HEK293 (cell line): ENCODE results near the gene C1QBP.
A peak's percentile ranks its signal among the peaks of the same experiment; 100 is the strongest.

Source experiments
- BCL11B ChIP-seq: fragments of 450-650 bp; formaldehyde crosslinking; IDR thresholded peaks from 2 replicates; pipeline ENCODE4 v1.5.1; 2016; ENCODE audit warnings: low read depth, missing biosample characterization, missing genetic modification characterization
- HIC1 ChIP-seq: fragments of 450-650 bp; formaldehyde crosslinking; IDR thresholded peaks from 2 replicates; pipeline ENCODE4 v1.5.1; 2016; ENCODE audit warnings: missing biosample characterization, missing genetic modification characterization
- INSM2 ChIP-seq: fragments of 450-650 bp; formaldehyde crosslinking; IDR thresholded peaks from 2 replicates; pipeline ENCODE4 v1.5.1; 2016; ENCODE audit warnings: missing biosample characterization, missing genetic modification characterization
- PBX3 ChIP-seq: sonication (generic); formaldehyde crosslinking; IDR thresholded peaks from 2 replicates; pipeline ENCODE4 v1.8.1; 2022; ENCODE audit warnings: mild to moderate bottlenecking, moderate library complexity, missing genetic modification reagents
- PRDM10 ChIP-seq: fragments of 450-650 bp; formaldehyde crosslinking; IDR thresholded peaks from 2 replicates; pipeline ENCODE4 v1.5.1; 2016; ENCODE audit warnings: missing biosample characterization, missing genetic modification characterization
- TCF7L2 ChIP-seq: IDR thresholded peaks from 2 replicates; pipeline ENCODE4 v1.6.1; 2011; ENCODE audit warnings: low read depth, mild to moderate bottlenecking, inconsistent platforms, low read length, moderate library complexity, borderline replicate concordance
- YY2 ChIP-seq: fragments of 450-650 bp; formaldehyde crosslinking; IDR thresholded peaks from 2 replicates; pipeline ENCODE4 v1.5.1; 2016; ENCODE audit warnings: missing biosample characterization, missing genetic modification characterization
- ZBTB11 ChIP-seq: fragments of 450-650 bp; formaldehyde crosslinking; conservative IDR thresholded peaks from 2 replicates; pipeline ENCODE4 v1.5.1; 2016; ENCODE audit warnings: low read depth, missing biosample characterization, missing genetic modification characterization
- ZNF311 ChIP-seq: fragments of 450-650 bp; formaldehyde crosslinking; IDR thresholded peaks from 2 replicates; pipeline ENCODE4 v1.5.1; 2017; ENCODE audit warnings: missing biosample characterization, missing genetic modification characterization, borderline replicate concordance
- ZNF433 ChIP-seq: fragments of 450-650 bp; formaldehyde crosslinking; IDR thresholded peaks from 2 replicates; pipeline ENCODE4 v1.5.1; 2016; ENCODE audit warnings: missing biosample characterization, missing genetic modification characterization, low read depth
- ZNF514 ChIP-seq: fragments of 450-650 bp; formaldehyde crosslinking; IDR thresholded peaks from 2 replicates; pipeline ENCODE4 v1.5.1; 2016; ENCODE audit warnings: missing biosample characterization, missing genetic modification characterization
- ZNF600 ChIP-seq: fragments of 450-650 bp; formaldehyde crosslinking; IDR thresholded peaks from 2 replicates; pipeline ENCODE4 v1.5.1; 2016; ENCODE audit warnings: missing biosample characterization, missing genetic modification characterization
- ZNF639 ChIP-seq: fragments of 450-650 bp; formaldehyde crosslinking; IDR thresholded peaks from 2 replicates; pipeline ENCODE4 v1.5.1; 2016; ENCODE audit warnings: missing biosample characterization, missing genetic modification characterization
- ZNF777 ChIP-seq: fragments of 450-650 bp; formaldehyde crosslinking; IDR thresholded peaks from 2 replicates; pipeline ENCODE4 v1.5.1; 2017; ENCODE audit warnings: missing biosample characterization, missing genetic modification characterization, borderline replicate concordance
- ZSCAN23 ChIP-seq: fragments of 450-650 bp; formaldehyde crosslinking; IDR thresholded peaks from 2 replicates; pipeline ENCODE4 v1.5.1; 2016; ENCODE audit warnings: missing biosample characterization, missing genetic modification characterization

The C1QBP gene

GRCh38 chr17:5419356-5419958 is 19.5 kb downstream of the C1QBP start, which contains the start of gene NUP88 (continued):
- TF ChIP-seq ZSCAN23 (tag by site-specific recombination), result no peak
- peak; percentile 19 for TF ChIP-seq ZNF600
- peak; percentile 93 for TF ChIP-seq ZBTB11
- 0 out of 2 replicates have a peak, but pooled peaks have one; percentile 35 for TF ChIP-seq INSM2
- TF ChIP-seq PBX3 (CRISPR knock-in tag), result peak; percentile 72; the same call in 1 of the 2 replicates
- TF ChIP-seq ZNF514, result no peak
- peak; percentile 88 for TF ChIP-seq YY2 (tag by site-specific recombination)
- TF ChIP-seq ZNF639 (tag by site-specific recombination), result peak; percentile 49; the same call in 1 of the 2 replicates
- no peak for TF ChIP-seq TCF7L2
- peak; percentile 97 for TF ChIP-seq PRDM10
- TF ChIP-seq BCL11B (tag by site-specific recombination), result peak; percentile 48; the same call in 1 of the 2 replicates
- TF ChIP-seq ZNF433 (tag by site-specific recombination), result no peak
- TF ChIP-seq ZNF311 (tag by site-specific recombination), result no peak
- TF ChIP-seq ZNF777 (tag by site-specific recombination), result peak; percentile 65; the same call in 1 of the 2 replicates
- peak; percentile 95 for TF ChIP-seq HIC1 (tag by site-specific recombination)
